Right lobe of liver (tissue), 6 donors: ENCODE data around the gene RASGRP2. TPM values are rescaled to one million over a fixed set of nuclear protein-coding genes. Genes with fewer than 3 reads are reported as not detected.

Experiments used
- ATAC-seq, 4 donors: fragments of 200-7000 bp; cut with Tn5 transposase; one replicate each; pipeline ENCODE4 v1.9.1; 2020; ENCODE audit warnings: mild to moderate bottlenecking in 4 of 4, moderate library complexity in 4 of 4
- DNase-seq, 3 donors: peaks; one replicate each; pipeline ENCODE4 v3.0.0-alpha.2; 2020
- H3K27ac ChIP-seq, 3 donors: fragments of 200-600 bp; one replicate each; pipeline ENCODE4 v1.8.0; 2022
- H3K27me3 ChIP-seq, 2 donors: fragments of 200-600 bp; one replicate each; pipeline ENCODE4 v1.8.0; 2022
- H3K36me3 ChIP-seq, 4 donors: fragments of 200-600 bp; sonication (generic) in 1 of 4; one replicate each; pipeline versions ENCODE4 v1.5.1 to v1.8.0; 2017 to 2022; ENCODE audit warnings: control low read depth in 1 of 4
- H3K4me1 ChIP-seq, 4 donors: fragments of 200-600 bp; sonication (generic) in 1 of 4; one replicate each; pipeline versions ENCODE4 v1.5.1 to v1.8.0; 2017 to 2022; ENCODE audit warnings: control low read depth in 1 of 4
- H3K4me3 ChIP-seq, 3 donors: fragments of 200-600 bp; one replicate each; pipeline ENCODE4 v1.8.0; 2022
- H3K9me3 ChIP-seq, 4 donors: fragments of 200-600 bp; sonication (generic) in 1 of 4; one replicate each; pipeline versions ENCODE4 v1.5.1 to v1.8.0; 2017 to 2022; ENCODE audit warnings: control low read depth in 1 of 4
- CTCF ChIP-seq, 4 donors: fragments of 200-600 bp in 3 of 4; fragments of 450-650 bp in 1 of 4; IDR thresholded peaks; one replicate each; pipeline versions ENCODE4 v1.5.1 to v1.8.0; 2016 to 2022; ENCODE audit warnings: antibody characterized with exemption in 4 of 4, mild to moderate bottlenecking in 2 of 4
- POLR2A ChIP-seq: fragments of 450-650 bp; IDR thresholded peaks from one replicate; pipeline ENCODE4 v1.6.1; 2017; ENCODE audit warnings: antibody characterized with exemption, mild to moderate bottlenecking
- WGBS: methylation state at CpG from one replicate; pipeline ENCODE4 v1.1.6; 2018; ENCODE audit warnings: low coverage, low lambda C conversion rate; ENCODE audit not compliant: insufficient coverage; ENCODE audit errors: missing lambda C conversion rate; 5-methylcytosine and 5-hydroxymethylcytosine counted together
- intact Hi-C, 2 donors: fragments of 100-400 bp; cut with DNase I; formaldehyde crosslinking; loops; one replicate each; pipeline versions ENCODE4 v1.11.2 to v1.14.1; 2022
- total RNA-seq, 6 experiments: library from RNA; depleted of rRNA in 2 of 6; stranded (reverse); fragments of >200 nt in 2 of 6; fragmentation: NEBNext Ultra II Directional in 3 of 6; extraction: Animal tissue kit (Norgen Biotek cat#: 25700) in 3 of 6; gene quantifications; one replicate each; pipeline versions ENCODE4 v1.1.0 to v1.2.4, GENCODE V29; 2016 to 2023
- donor health status: DM: no; HTN: yes; CAD: no.
- donor health status: DM: no; HTN: no; CAD: no.
- donor health status: DM: no; HTN: no; CAD: no.
- donor health status: DM: no; HTN: yes; CAD: no.
- donor health status: DM: no; HTN: yes; CAD: no.

The RASGRP2 gene
- total RNA-seq, 6 experiments from 2014 or later: 1.6 to 8.1 (median 3.2) TPM

GRCh38 chr11:64771861-64772260 is 27.9 kb upstream of the RASGRP2 start:
- no peaks in the 10 kb centered on the region for H3K9me3 ChIP-seq
- H3K36me3 ChIP-seq: peaks cover 48 to 97% (median 74%) of the 10 kb centered on the region in 4 donors
- WGBS: 66% methylated on average over 2 of the region's 2 CpGs
- TF ChIP-seq POLR2A: no peak
- TF ChIP-seq CTCF (IDR thresholded peaks at IDR 0.05): no peak
- H3K27me3 ChIP-seq: no peaks in the 10 kb centered on the region
- intact Hi-C loops: no loop called here
- no peak overlapping the region for H3K4me3 ChIP-seq
- peaks cover 0 to 15% (median 10%) of the 10 kb centered on the region in 4 donors for H3K4me1 ChIP-seq
- peak overlapping the region in 1 of 3 donors; percentile 7 for H3K27ac ChIP-seq
- ATAC-seq: peak in 1 of 4 donors; percentile 41
- DNase-seq: no peak

- ATAC-seq: no peak
- H3K27me3 ChIP-seq: no peaks in the 10 kb centered on the region
- WGBS: 91% methylated on average over 10 of the region's 12 CpGs
- no peak overlapping the region for H3K4me3 ChIP-seq
- intact Hi-C loops: no loop called here
- TF ChIP-seq CTCF (IDR thresholded peaks at IDR 0.05): no peak
- no peak for TF ChIP-seq POLR2A
- no peak overlapping the region for H3K27ac ChIP-seq
- H3K9me3 ChIP-seq: no peaks in the 10 kb centered on the region
- H3K36me3 ChIP-seq: peaks cover 52 to 99% (median 79%) of the 10 kb centered on the region in 4 donors
- peaks cover 0 to 1% (median 0%) of the 10 kb centered on the region in 4 donors for H3K4me1 ChIP-seq
- peak in 1 of 3 donors; percentile 7 for DNase-seq
Observed at GRCh38 chr11:64770120-64770519, 26.2 kb upstream of the RASGRP2 start.

- WGBS: 87% methylated on average over 6 of the region's 6 CpGs
- TF ChIP-seq CTCF (IDR thresholded peaks at IDR 0.05) (no peak), POLR2A (no peak)
- H3K36me3 ChIP-seq: peaks cover 57 to 99% (median 76%) of the 10 kb centered on the region in 4 donors
- intact Hi-C loops: loop anchor here in 1 of 2 donors (10.0 kb wide), 1 partner anchor 84 kb away; no protein-coding TSS in a partner anchor
- H3K9me3 ChIP-seq: no peaks in the 10 kb centered on the region
- no peak overlapping the region for H3K27ac ChIP-seq
- H3K4me3 ChIP-seq: no peak overlapping the region
- DNase-seq (no peak), ATAC-seq (no peak)
- H3K4me1 ChIP-seq: no peaks in the 10 kb centered on the region
- no peaks in the 10 kb centered on the region for H3K27me3 ChIP-seq
Observed at GRCh38 chr11:64769283-64769682, 25.3 kb upstream of the RASGRP2 start.

DNA sequence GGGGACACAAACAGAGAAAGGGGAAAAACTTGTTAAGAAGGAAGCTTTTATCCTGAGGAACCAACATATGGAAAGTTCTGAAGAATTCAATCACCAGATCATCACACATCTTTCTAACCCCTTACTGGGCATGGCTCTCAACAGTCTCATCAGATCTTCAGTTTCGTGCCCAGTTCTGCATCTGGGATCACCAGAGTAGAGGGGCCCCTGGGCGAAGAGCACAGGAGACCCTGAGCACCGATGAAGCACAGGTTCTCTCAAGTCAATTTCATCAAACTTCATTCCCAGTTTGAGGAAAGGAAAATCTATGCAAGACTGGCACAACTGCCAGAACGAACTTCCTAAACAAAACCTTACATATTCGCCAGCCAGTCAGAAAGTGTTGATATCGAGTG is 24.4 kb upstream of the RASGRP2 start:
- H3K27ac ChIP-seq: no peak overlapping the region
- ATAC-seq (no peak), DNase-seq (no peak)
- H3K4me3 ChIP-seq: no peak overlapping the region
- no peaks in the 10 kb centered on the region for H3K9me3 ChIP-seq
- TF ChIP-seq CTCF (IDR thresholded peaks at IDR 0.05): no peak
- no peak for TF ChIP-seq POLR2A
- 89% methylated on average over 6 of the region's 6 CpGs for WGBS
- H3K4me1 ChIP-seq: no peaks in the 10 kb centered on the region
- intact Hi-C loops: loop anchor here in 1 of 2 donors (10.0 kb wide), 1 partner anchor 83 kb away; no protein-coding TSS in a partner anchor
- peaks cover 48 to 99% (median 73%) of the 10 kb centered on the region in 4 donors for H3K36me3 ChIP-seq
- no peaks in the 10 kb centered on the region for H3K27me3 ChIP-seq
